ENCODE results near the gene RPUSD1. TPM values are rescaled to one million over a fixed set of nuclear protein-coding genes. Genes with fewer than 3 reads are reported as not detected.
"Not testable (repeated sequence)": the region's sequence is repeated elsewhere in the genome, so short reads cannot be mapped to it uniquely, and the experiment has no call there.

RPUSD1 gene
- polyA plus RNA-seq, 12 donors: 6.6 to 12.7 (median 8.6) TPM; not detected in 1

- DNase-seq: no peak
Measured at GRCh38 chr16:751152-752006, 36.8 kb downstream of the RPUSD1 start.

GRCh38 chr16:750485-750884, 37.7 kb downstream of the RPUSD1 start:
- DNase-seq: no peak

GRCh38 chr16:749010-749409, 39.2 kb downstream of the RPUSD1 start:
- no peak for DNase-seq

DNA sequence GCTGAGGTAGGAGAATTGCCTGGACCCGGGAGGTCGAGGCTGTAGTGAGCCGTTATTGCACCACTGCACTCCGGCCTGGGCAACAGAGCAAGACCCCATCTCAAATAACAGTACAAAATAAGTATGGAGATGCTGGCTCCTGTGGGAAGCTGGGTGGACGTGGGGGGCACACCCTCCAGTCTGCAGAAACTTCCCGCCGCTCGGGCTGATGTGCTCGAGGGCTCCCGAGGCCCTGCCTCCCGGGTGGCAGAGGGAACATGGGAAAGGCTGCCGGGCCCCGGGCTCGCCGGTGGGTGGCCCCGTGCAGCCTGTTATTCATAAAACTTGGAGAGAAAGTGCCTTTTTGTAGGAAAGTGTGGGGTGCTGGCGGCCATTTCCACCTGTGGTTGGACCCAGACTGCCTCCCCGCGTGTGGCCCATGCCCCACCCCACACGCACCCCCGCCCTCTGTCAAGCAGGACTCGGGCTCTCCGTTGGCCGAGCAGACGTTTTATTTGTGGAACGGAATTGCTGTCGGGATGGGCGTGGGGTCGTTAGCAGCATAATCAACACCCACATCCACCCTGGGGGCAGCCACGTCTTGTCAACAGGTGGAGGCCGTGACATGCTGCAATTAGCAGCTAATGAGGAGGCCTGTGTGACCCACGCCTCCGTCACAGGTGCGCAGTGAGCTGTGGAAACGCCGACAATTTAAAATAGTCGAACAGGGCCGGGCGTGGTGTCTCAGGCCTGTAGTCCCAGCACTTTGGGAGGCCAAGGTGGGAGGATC, 40.0 kb downstream of the RPUSD1 start:
- DNase-seq: no peak

DNA sequence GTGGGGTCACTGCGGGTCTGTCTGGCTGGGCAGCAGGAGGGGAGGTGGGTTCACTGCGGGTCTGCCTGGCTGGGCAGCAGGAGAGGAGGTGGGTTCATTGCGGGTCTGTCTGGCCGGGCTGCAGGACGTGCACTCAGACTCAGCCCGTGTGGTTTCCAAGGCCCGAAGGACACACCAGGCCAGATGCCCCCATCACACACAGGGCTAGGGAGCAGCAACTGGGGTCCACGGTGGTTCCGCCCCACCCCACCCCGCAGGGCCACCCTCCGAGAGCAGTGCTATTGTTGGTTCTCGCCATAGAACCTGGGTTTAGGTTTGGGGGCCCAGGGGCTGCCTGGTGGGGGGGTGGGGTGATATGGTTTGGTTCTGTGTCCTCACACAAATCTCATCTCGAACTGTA, 41.5 kb downstream of the RPUSD1 start:
- DNase-seq: no peak

GRCh38 chr16:745739-746138, 42.4 kb downstream of the RPUSD1 start:
- no peak for DNase-seq

- DNase-seq: no peak
Measured at GRCh38 chr16:743794-744500, 44.2 kb downstream of the RPUSD1 start.

GRCh38 chr16:742894-743293, 45.3 kb downstream of the RPUSD1 start:
- not testable (repeated sequence) for DNase-seq

DNA sequence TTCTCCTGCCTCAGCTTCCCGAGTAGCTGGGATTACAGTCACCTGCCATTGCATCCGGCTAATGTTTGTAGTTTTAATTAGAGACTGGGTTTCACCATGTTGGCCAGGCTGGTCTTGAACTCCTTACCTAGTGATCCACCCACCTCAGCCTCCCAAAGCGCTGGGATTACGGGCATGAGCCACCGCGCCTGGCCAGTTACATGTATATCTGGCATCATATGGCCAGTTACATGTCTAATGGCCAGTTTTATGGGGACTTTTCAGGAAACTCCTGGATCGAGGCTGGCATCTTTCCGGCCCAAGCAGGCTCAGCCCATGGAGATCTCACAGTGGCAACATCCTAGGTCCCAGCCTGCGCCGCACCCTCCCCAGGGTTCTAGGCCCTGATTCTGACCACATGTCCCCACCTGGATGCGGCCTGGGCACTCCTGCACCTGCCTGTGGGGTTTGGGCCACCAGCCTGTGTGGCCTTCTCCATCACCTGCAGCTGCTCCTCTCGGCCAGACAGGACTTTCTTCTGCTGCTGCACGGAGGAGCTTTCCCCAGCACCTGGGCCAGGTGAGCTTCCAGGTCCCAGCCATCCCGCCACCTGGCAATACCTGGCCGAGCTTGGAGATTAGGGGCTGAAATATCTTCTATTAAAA, 46.1 kb downstream of the RPUSD1 start:
- no peak for DNase-seq

GRCh38 chr16:740764-741505, 47.2 kb downstream of the RPUSD1 start, which contains the start of gene CIAO3:
TSS of gene CIAO3 (minus strand) at chr16:740997. CDS start at chr16:740985, 12 bp downstream.
- DNase-seq: peak; percentile 90

- no peak for DNase-seq
Measured at GRCh38 chr16:740459-740763, 47.8 kb downstream of the RPUSD1 start.

GRCh38 chr16:739560-740458, 48.4 kb downstream of the RPUSD1 start:
- no peak for DNase-seq

GRCh38 chr16:736936-737481, 51.2 kb downstream of the RPUSD1 start:
- no peak for DNase-seq

DNA sequence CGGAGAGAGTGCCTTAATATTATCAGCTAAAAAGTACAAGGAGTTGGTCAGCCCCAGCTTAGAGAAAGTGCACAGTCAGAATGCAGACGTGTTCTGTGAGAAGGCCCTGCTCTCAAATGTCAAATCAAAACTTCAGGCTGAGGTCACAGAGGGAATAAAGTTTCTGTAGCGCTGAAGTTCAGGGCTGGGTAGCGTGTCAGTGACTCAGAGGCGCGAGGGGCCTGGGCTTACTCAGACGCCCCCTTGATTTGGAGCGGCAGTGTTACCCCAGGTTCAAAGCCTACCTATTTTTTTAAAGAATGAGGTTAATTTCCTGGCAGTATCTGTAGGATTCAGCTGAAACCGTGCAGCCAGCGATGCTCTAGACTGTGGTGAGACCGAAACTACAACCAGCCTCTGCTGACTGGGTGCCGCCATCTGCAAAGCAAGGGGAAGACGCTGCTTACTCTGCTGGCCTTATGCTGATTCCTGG, 52.2 kb downstream of the RPUSD1 start:
- no peak for DNase-seq

- no peak for DNase-seq
Measured at GRCh38 chr16:734981-735881, 53.0 kb downstream of the RPUSD1 start.
